HepG2 (cell line): Measurements from ENCODE around the gene HIBADH. TPM values are rescaled to one million over a fixed set of nuclear protein-coding genes. Genes with fewer than 3 reads are reported as not detected.

ENCODE experiments used
- ATAC-seq: fragments of 200-7000 bp; cut with Tn5 transposase; 3 replicates; pipeline ENCODE4 v1.9.1; 2020; ENCODE audit warnings: mild to moderate bottlenecking, moderate library complexity
- BruUV-seq: library from RNA; stranded (reverse); fragments of 400-500 nt; replicated peaks from 2 replicates; lab custom pipeline; 2021; lab: Mats Ljungman, UMichigan
- CTCF ChIA-PET: fragments of 300-600 bp; formaldehyde crosslinking; extraction: SDS; loops from one replicate; lab custom pipeline; 2021; ENCODE audit warnings: low total read pairs, inconsistent platforms, low intra/inter-chr PET ratio; lab: Yijun Ruan, JAX
- POLR2A ChIA-PET: fragments of 350-600 bp; sonication (Branson Sonifier 250); formaldehyde crosslinking; loops from one replicate; lab custom pipeline; 2020; ENCODE audit warnings: antibody characterized with exemption, inconsistent platforms; lab: Yijun Ruan, JAX
- DNase-seq: peaks from one replicate; pipeline ENCODE4 v3.0.0-alpha.2; 2015; ENCODE audit warnings: low spot score
- FAIRE-seq: peaks from 3 replicates; lab custom pipeline; 2011; peaks lifted over from hg19 to GRCh38; lab: Jason Lieb, UNC
- H2AFZ ChIP-seq: one replicate; pipeline ENCODE4 v1.6.1; 2011; ENCODE audit warnings: low read length, inconsistent platforms
- H3K27ac ChIP-seq: fragments of 300-600 bp; 3 replicates; pipeline ENCODE4 v1.8.0; 2011; ENCODE audit warnings: mixed run types, mild to moderate bottlenecking, mixed read lengths, low read length, inconsistent platforms; ENCODE audit not compliant: insufficient read depth; ENCODE audit errors: extremely low read length
- H3K27me3 ChIP-seq, 2 experiments: fragments of 200-600 bp in 1 of 2; 2 replicates in 1 of 2; 3 replicates in 1 of 2; pipeline versions ENCODE4 v1.6.0 to v1.8.0; 2011; ENCODE audit warnings: low read length in 2 of 2, mild to moderate bottlenecking in 2 of 2, moderate library complexity in 2 of 2, inconsistent platforms in 1 of 2; ENCODE audit not compliant: insufficient read depth in 2 of 2, control insufficient read depth in 1 of 2
- H3K36me3 ChIP-seq, 2 experiments: fragments of 200-600 bp in 1 of 2; replicated peaks in 1 of 2; 2 replicates in 1 of 2; 3 replicates in 1 of 2; pipeline versions ENCODE4 v1.5.1 to v1.8.0; 2011; ENCODE audit warnings: low read length in 2 of 2, inconsistent platforms in 1 of 2; ENCODE audit not compliant: insufficient read depth in 2 of 2, control insufficient read depth in 1 of 2
- H3K4me1 ChIP-seq: 2 replicates; pipeline ENCODE4 v1.5.1; 2012; ENCODE audit warnings: low read length, inconsistent platforms; ENCODE audit not compliant: insufficient read depth
- H3K4me2 ChIP-seq: 2 replicates; pipeline ENCODE4 v1.6.0; 2011; ENCODE audit warnings: low read depth, low read length, inconsistent platforms
- H3K4me3 ChIP-seq, 3 experiments: fragments of 200-600 bp in 1 of 3; sonication (generic), shearing (Covaris generic) in 1 of 3; replicated peaks in 1 of 3; 2 replicates each; pipeline ENCODE4 v1.5.1; 2011 to 2016; ENCODE audit warnings: low read length in 3 of 3, inconsistent platforms in 2 of 3, low read depth in 2 of 3, mild to moderate bottlenecking in 2 of 3, control low read depth in 1 of 3, mixed read lengths in 1 of 3; ENCODE audit not compliant: insufficient read depth in 1 of 3
- H3K79me2 ChIP-seq: one replicate; pipeline ENCODE4 v1.6.1; 2011; ENCODE audit warnings: low read length, inconsistent platforms; ENCODE audit not compliant: insufficient read depth
- H3K9ac ChIP-seq: 2 replicates; pipeline ENCODE4 v1.6.0; 2011; ENCODE audit warnings: mild to moderate bottlenecking, low read depth, low read length, inconsistent platforms; ENCODE audit not compliant: insufficient read depth
- H3K9me3 ChIP-seq: 2 replicates; pipeline ENCODE4 v1.5.1; 2012; ENCODE audit warnings: mild to moderate bottlenecking, low read length
- H4K20me1 ChIP-seq: 2 replicates; pipeline ENCODE4 v1.6.0; 2011; ENCODE audit warnings: inconsistent platforms, mild to moderate bottlenecking, low read length, moderate library complexity; ENCODE audit not compliant: insufficient read depth
- BRD4 ChIP-seq: sonication (generic); formaldehyde crosslinking; IDR thresholded peaks from 2 replicates; pipeline ENCODE4 v1.4.0; 2020; ENCODE audit warnings: missing genetic modification reagents
- MAFF ChIP-seq: IDR thresholded peaks from 2 replicates; pipeline ENCODE4 v1.6.1; 2011; ENCODE audit warnings: low read depth, low read length, improper control_type of control experiment
- NCOA2 ChIP-seq: sonication (generic); formaldehyde crosslinking; IDR thresholded peaks from 2 replicates; pipeline ENCODE4 v1.8.0; 2022; ENCODE audit warnings: inconsistent platforms
- PTBP1 ChIP-seq: fragments of 200-400 bp; formaldehyde crosslinking; IDR thresholded peaks from 2 replicates; pipeline ENCODE4 v1.6.1; 2018; ENCODE audit warnings: low read length, low read depth; ENCODE audit not compliant: poor library complexity, severe bottlenecking
- ZNF253 ChIP-seq: sonication (generic); formaldehyde crosslinking; IDR thresholded peaks from 2 replicates; pipeline ENCODE4 v1.8.0; 2022; ENCODE audit warnings: mild to moderate bottlenecking, missing genetic modification reagents, borderline replicate concordance
- ZNF484 ChIP-seq: sonication (generic); formaldehyde crosslinking; IDR thresholded peaks from 2 replicates; pipeline ENCODE4 v1.5.1; 2020; ENCODE audit warnings: mild to moderate bottlenecking, low read depth, missing genetic modification reagents, borderline replicate concordance
- ZNF720 ChIP-seq: sonication (generic); formaldehyde crosslinking; IDR thresholded peaks from 2 replicates; pipeline ENCODE4 v1.4.0; 2020; ENCODE audit warnings: missing genetic modification reagents
- WGBS: methylation state at CpG from one replicate; pipeline ENCODE4 v1.1.6; 2017; ENCODE audit warnings: low lambda C conversion rate; 5-methylcytosine and 5-hydroxymethylcytosine counted together
- in situ Hi-C: cut with HindIII; loops from 2 replicates; pipeline ENCODE4 v1.10.0; 2017; ENCODE audit warnings: low pct_unique_long_range_greater_than_20kb; ENCODE audit not compliant: extremely low pct_ligation_motif_present
- intact Hi-C: fragments of 100-400 bp; cut with micrococcal nuclease; formaldehyde crosslinking; loops from one replicate; pipeline ENCODE4 v1.10.0; 2022; ENCODE audit not compliant: unreplicated experiment
- polyA plus RNA-seq, 8 experiments: library from polyadenylated mRNA; depleted of rRNA in 3 of 8; stranded (reverse) in 7 of 8; unstranded in 1 of 8; fragments of >200 nt; fragmentation: Illumina TruSeq in 4 of 8; extraction: Trizol in 4 of 8; gene quantifications; 2 replicates each; pipeline versions ENCODE4 v1.2.1 to v1.2.3, GENCODE V29; 2011 to 2016; ENCODE audit warnings: low read depth in 4 of 8, missing spikeins in 1 of 8, mixed read lengths in 1 of 8; ENCODE audit not compliant: insufficient read depth in 1 of 8
- total RNA-seq, 5 experiments: library from RNA; depleted of rRNA; stranded (reverse); fragments of >200 nt; fragmentation: Illumina TruSeq; extraction: Trizol; gene quantifications; 2 replicates each; pipeline ENCODE4 v1.2.3, GENCODE V29; 2016; ENCODE audit warnings: low read depth in 1 of 5
- TF ChIP-seq, protein P1 (sequence below): sonication (generic); formaldehyde crosslinking; IDR thresholded peaks from 2 replicates; pipeline ENCODE4 v1.5.0; 2020; ENCODE audit warnings: missing genetic modification reagents, mild to moderate bottlenecking, borderline replicate concordance
- TF ChIP-seq, protein P2 (sequence below): sonication (generic); formaldehyde crosslinking; IDR thresholded peaks from 2 replicates; pipeline ENCODE4 v1.8.1; 2023; ENCODE audit warnings: missing genetic modification reagents, inconsistent platforms, borderline replicate concordance
- TF ChIP-seq, protein P3 (sequence below): sonication (generic); formaldehyde crosslinking; IDR thresholded peaks from 2 replicates; pipeline ENCODE4 v1.5.1; 2020; ENCODE audit warnings: mild to moderate bottlenecking, missing genetic modification reagents, borderline replicate concordance

HIBADH gene
- total and polyA plus RNA-seq, 2 of the 13 experiments (the other 11 are each of a cell fraction or from before 2014, with no cell fraction given) = 49.9 to 59.5 TPM

DNA sequence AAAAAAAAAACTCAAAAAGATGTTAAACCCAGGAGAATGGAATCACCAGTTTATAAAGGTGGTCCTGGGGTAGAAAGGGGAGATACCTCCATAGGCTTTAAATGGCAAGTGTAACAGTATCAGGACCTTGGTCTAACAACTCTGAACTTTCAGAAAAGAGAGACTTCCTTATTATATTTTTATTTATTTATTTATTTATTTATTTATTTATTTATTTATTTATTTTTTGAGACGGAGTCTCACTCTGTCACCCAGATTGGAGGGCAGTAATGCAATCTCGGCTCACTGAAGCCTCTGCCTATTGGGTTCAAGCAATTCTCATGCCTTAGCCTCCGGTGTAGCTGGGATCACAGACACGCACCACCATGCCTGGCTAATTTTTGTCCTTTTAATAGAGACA lies 12.4 kb downstream of the HIBADH start:
- TF ChIP-seq ZNF484 (CRISPR knock-in tag) (no peak), BRD4 (CRISPR knock-in tag) (no peak), ZNF720 (no peak), PTBP1 (no peak), ZNF253 (no peak), MAFF (no peak), NCOA2 (CRISPR knock-in tag) (no peak)
- TF ChIP-seq, protein P1, sequence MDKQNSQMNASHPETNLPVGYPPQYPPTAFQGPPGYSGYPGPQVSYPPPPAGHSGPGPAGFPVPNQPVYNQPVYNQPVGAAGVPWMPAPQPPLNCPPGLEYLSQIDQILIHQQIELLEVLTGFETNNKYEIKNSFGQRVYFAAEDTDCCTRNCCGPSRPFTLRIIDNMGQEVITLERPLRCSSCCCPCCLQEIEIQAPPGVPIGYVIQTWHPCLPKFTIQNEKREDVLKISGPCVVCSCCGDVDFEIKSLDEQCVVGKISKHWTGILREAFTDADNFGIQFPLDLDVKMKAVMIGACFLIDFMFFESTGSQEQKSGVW (CRISPR knock-in tag) = no peak
- TF ChIP-seq, protein P2, sequence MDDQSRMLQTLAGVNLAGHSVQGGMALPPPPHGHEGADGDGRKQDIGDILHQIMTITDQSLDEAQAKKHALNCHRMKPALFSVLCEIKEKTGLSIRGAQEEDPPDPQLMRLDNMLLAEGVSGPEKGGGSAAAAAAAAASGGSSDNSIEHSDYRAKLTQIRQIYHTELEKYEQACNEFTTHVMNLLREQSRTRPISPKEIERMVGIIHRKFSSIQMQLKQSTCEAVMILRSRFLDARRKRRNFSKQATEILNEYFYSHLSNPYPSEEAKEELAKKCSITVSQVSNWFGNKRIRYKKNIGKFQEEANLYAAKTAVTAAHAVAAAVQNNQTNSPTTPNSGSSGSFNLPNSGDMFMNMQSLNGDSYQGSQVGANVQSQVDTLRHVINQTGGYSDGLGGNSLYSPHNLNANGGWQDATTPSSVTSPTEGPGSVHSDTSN = no peak
- TF ChIP-seq, protein P3, sequence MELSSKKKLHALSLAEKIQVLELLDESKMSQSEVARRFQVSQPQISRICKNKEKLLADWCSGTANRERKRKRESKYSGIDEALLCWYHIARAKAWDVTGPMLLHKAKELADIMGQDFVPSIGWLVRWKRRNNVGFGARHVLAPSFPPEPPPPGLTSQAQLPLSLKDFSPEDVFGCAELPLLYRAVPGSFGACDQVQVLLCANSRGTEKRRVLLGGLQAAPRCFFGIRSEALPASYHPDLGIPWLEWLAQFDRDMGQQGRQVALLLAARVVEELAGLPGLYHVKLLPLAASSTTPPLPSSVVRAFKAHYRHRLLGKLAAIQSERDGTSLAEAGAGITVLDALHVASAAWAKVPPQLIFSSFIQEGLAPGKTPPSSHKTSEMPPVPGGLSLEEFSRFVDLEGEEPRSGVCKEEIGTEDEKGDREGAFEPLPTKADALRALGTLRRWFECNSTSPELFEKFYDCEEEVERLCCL = no peak
- ChIA-PET POLR2A (no interaction called here), CTCF (no interaction called here)
- Histone ChIP-seq H3K4me3 (no peak overlapping the region), H2AFZ (no peak overlapping the region), H3K27me3 (no peaks in the 10 kb centered on the region), H3K4me1 (no peaks in the 10 kb centered on the region), H3K9ac (no peak overlapping the region), H3K36me3 (peaks cover 0 to 1% of the 10 kb centered on the region in 2 experiments; a peak in 3 of 5 replicates), H4K20me1 (no peaks in the 10 kb centered on the region), H3K79me2 (no peaks in the 10 kb centered on the region), H3K4me2 (no peak overlapping the region), H3K9me3 (no peaks in the 10 kb centered on the region), H3K27ac (no peak overlapping the region)
- ATAC-seq = no peak
- in situ Hi-C loops = no loop called here
- intact Hi-C loops = no loop called here
- no peak for FAIRE-seq
- BruUV-seq = no TSS peak
- no peak for DNase-seq
- WGBS = 97% methylated on average over 4 of the region's 4 CpGs
